Sigmoid colon (tissue), 4 donors: ENCODE measurements around the gene CARMIL1.

Experiments used
- CTCF ChIP-seq, 4 experiments: fragments of 450-650 bp in 3 of 4; fragments of 200-600 bp in 1 of 4; IDR thresholded peaks; one replicate each; pipeline ENCODE4 v1.5.1; 2016 to 2019; ENCODE audit warnings: antibody characterized with exemption in 4 of 4, mild to moderate bottlenecking in 3 of 4, moderate library complexity in 2 of 4
- EP300 ChIP-seq, 4 donors: sonication (generic); formaldehyde crosslinking; IDR thresholded peaks; one replicate each; pipeline ENCODE4 v1.6.1; 2017; ENCODE audit warnings: antibody characterized with exemption in 4 of 4
- POLR2A ChIP-seq, 2 donors: fragments of 450-650 bp; IDR thresholded peaks; one replicate each; pipeline ENCODE4 v1.6.1; 2016; ENCODE audit warnings: antibody characterized with exemption in 2 of 2, mild to moderate bottlenecking in 2 of 2, moderate library complexity in 2 of 2
- POLR2AphosphoS5 ChIP-seq, 4 donors: sonication (generic); formaldehyde crosslinking; IDR thresholded peaks; one replicate each; pipeline ENCODE4 v1.6.1; 2017; ENCODE audit warnings: antibody characterized with exemption in 4 of 4

- TF ChIP-seq POLR2AphosphoS5 (IDR thresholded peaks at IDR 0.05) (no peak), POLR2A (IDR thresholded peaks at IDR 0.05) (no peak), EP300 (IDR thresholded peaks at IDR 0.05) (no peak), CTCF (IDR thresholded peaks at IDR 0.05) (no peak)
These were observed 207.4 kb downstream of the CARMIL1 start for GRCh38 chr6:25486550-25486949.
